C4-2B (cell line): ENCODE results near the gene IL17A.

Experiments used
- H3K27ac ChIP-seq: fragments of 450-650 bp; 2 replicates; pipeline ENCODE4 v1.5.1; 2017
- CTCF ChIP-seq: fragments of 450-650 bp; conservative IDR thresholded peaks from 2 replicates; pipeline ENCODE4 v1.5.1; 2017; ENCODE audit warnings: mild to moderate bottlenecking
- ZFX ChIP-seq: fragments of 450-650 bp; IDR thresholded peaks from 2 replicates; pipeline ENCODE4 v1.6.1; 2017

Gene IL17A

GRCh38 chr6:52155791-52156576 lies 30.2 kb upstream of the IL17A start:
- 0 out of 2 replicates have a peak overlapping the region, but pooled peaks have one; percentile 21 for H3K27ac ChIP-seq
- TF ChIP-seq ZFX (no peak), CTCF (no peak)

GRCh38 chr6:52157301-52157941 lies 28.8 kb upstream of the IL17A start:
- TF ChIP-seq ZFX (no peak), CTCF (no peak)

GRCh38 chr6:52160472-52161104 lies 25.6 kb upstream of the IL17A start:
- H3K27ac ChIP-seq: no peak overlapping the region
- no peak for TF ChIP-seq ZFX
- TF ChIP-seq CTCF: no peak

More at GRCh38 chr6:52157301-52157941, 28.8 kb upstream of the IL17A start:
- no peak overlapping the region for H3K27ac ChIP-seq

- TF ChIP-seq ZFX (no peak), CTCF (no peak)
- H3K27ac ChIP-seq: no peak overlapping the region
Observed at GRCh38 chr6:52161689-52162438, 24.3 kb upstream of the IL17A start.

GRCh38 chr6:52162940-52163908 lies 23.0 kb upstream of the IL17A start:
- TF ChIP-seq ZFX: no peak
- peak; percentile 95 for TF ChIP-seq CTCF
- H3K27ac ChIP-seq: no peak overlapping the region

- no peak overlapping the region for H3K27ac ChIP-seq
- TF ChIP-seq CTCF (no peak), ZFX (no peak)
Observed at GRCh38 chr6:52164319-52165094, 21.7 kb upstream of the IL17A start.
